Loucy (cell line): Measurements from ENCODE around the gene SYNJ1.

Experiments used
- EZH2phosphoT487 ChIP-seq: fragments of 200-600 bp; IDR thresholded peaks from 2 replicates; pipeline ENCODE4 v1.6.1; 2018; ENCODE audit warnings: antibody characterized with exemption, mild to moderate bottlenecking, moderate library complexity, borderline replicate concordance
- TF ChIP-seq, protein P1 (sequence below): fragments of 200-600 bp; sonication (generic); conservative IDR thresholded peaks from 2 replicates; pipeline ENCODE4 v1.5.1; 2014; ENCODE audit warnings: mild to moderate bottlenecking, antibody characterized with exemption, low read length

DNA sequence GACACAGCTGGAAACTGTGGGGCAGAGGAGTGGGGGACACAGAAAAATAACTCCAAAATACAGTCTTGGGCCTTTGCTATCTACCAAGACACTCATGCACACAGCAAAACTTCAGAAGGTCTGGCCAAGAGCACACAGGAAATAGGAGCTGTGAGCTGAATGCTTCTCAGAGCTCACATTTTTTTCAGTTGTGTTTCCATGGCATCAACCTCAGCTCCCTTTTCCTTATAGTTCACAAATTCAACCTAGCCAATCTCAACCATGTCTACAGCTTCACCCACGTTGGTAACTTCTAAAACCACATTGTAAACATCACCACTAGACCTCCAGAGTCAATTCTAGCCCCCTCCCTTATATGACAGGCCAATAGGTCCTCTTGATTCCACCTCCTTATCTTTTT, 19.6 kb upstream of the SYNJ1 start:
- TF ChIP-seq, protein P1, sequence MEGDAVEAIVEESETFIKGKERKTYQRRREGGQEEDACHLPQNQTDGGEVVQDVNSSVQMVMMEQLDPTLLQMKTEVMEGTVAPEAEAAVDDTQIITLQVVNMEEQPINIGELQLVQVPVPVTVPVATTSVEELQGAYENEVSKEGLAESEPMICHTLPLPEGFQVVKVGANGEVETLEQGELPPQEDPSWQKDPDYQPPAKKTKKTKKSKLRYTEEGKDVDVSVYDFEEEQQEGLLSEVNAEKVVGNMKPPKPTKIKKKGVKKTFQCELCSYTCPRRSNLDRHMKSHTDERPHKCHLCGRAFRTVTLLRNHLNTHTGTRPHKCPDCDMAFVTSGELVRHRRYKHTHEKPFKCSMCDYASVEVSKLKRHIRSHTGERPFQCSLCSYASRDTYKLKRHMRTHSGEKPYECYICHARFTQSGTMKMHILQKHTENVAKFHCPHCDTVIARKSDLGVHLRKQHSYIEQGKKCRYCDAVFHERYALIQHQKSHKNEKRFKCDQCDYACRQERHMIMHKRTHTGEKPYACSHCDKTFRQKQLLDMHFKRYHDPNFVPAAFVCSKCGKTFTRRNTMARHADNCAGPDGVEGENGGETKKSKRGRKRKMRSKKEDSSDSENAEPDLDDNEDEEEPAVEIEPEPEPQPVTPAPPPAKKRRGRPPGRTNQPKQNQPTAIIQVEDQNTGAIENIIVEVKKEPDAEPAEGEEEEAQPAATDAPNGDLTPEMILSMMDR: no peak
- no peak for TF ChIP-seq EZH2phosphoT487
